HepG2 (cell line): ENCODE data around the gene CENPP. TPM values are rescaled to one million over a fixed set of nuclear protein-coding genes. Genes with fewer than 3 reads are reported as not detected.

ENCODE experiments used
- HINFP ChIP-seq: sonication (generic); formaldehyde crosslinking; IDR thresholded peaks from 2 replicates; pipeline ENCODE4 v1.4.0; 2020; ENCODE audit warnings: low read depth, mild to moderate bottlenecking, missing genetic modification reagents
- HMG20A ChIP-seq: IDR thresholded peaks from 2 replicates; pipeline ENCODE4 v1.6.1; 2016; ENCODE audit warnings: borderline replicate concordance
- HNF4G ChIP-seq, 2 experiments: sonication (generic) in 1 of 2; formaldehyde crosslinking in 1 of 2; IDR thresholded peaks; 2 replicates each; pipeline versions ENCODE4 v1.4.0 to v1.6.1; 2011 to 2020; ENCODE audit warnings: borderline replicate concordance in 2 of 2, low read depth in 2 of 2, mild to moderate bottlenecking in 2 of 2, low read length in 1 of 2, missing genetic modification reagents in 1 of 2, moderate library complexity in 1 of 2
- JARID2 ChIP-seq: sonication (generic); formaldehyde crosslinking; IDR thresholded peaks from 2 replicates; pipeline ENCODE4 v1.8.1; 2023; ENCODE audit warnings: missing genetic modification reagents, inconsistent platforms; ENCODE audit not compliant: insufficient replicate concordance
- KLF12 ChIP-seq: sonication (generic); formaldehyde crosslinking; IDR thresholded peaks from 2 replicates; pipeline ENCODE4 v1.4.0; 2020; ENCODE audit warnings: missing genetic modification reagents, borderline replicate concordance
- TGIF2 ChIP-seq: IDR thresholded peaks from 2 replicates; pipeline ENCODE4 v1.6.1; 2016; ENCODE audit warnings: control low read depth, missing compliant biosample characterization
- ZBTB42 ChIP-seq: sonication (generic); formaldehyde crosslinking; IDR thresholded peaks from 2 replicates; pipeline ENCODE4 v1.5.0; 2020; ENCODE audit warnings: mild to moderate bottlenecking, missing genetic modification reagents
- ZFAT ChIP-seq: sonication (generic); formaldehyde crosslinking; conservative IDR thresholded peaks from 2 replicates; pipeline ENCODE4 v1.8.1; 2023; ENCODE audit warnings: missing genetic modification reagents, inconsistent platforms
- ZFP82 ChIP-seq: sonication (generic); formaldehyde crosslinking; IDR thresholded peaks from 2 replicates; pipeline ENCODE4 v1.5.1; 2020; ENCODE audit warnings: mild to moderate bottlenecking, missing genetic modification reagents, borderline replicate concordance
- ZNF543 ChIP-seq: sonication (generic); formaldehyde crosslinking; IDR thresholded peaks from 2 replicates; pipeline ENCODE4 v1.4.0; 2020; ENCODE audit warnings: mild to moderate bottlenecking, missing genetic modification reagents
- ZNF644 ChIP-seq: IDR thresholded peaks from 2 replicates; pipeline ENCODE4 v1.6.1; 2016; ENCODE audit warnings: low read depth
- ZNF670 ChIP-seq: sonication (generic); formaldehyde crosslinking; IDR thresholded peaks from 2 replicates; pipeline ENCODE4 v1.8.0; 2022; ENCODE audit warnings: mild to moderate bottlenecking, missing genetic modification reagents, borderline replicate concordance
- ZNF788 ChIP-seq: sonication (generic); formaldehyde crosslinking; IDR thresholded peaks from 2 replicates; pipeline ENCODE4 v1.5.0; 2020; ENCODE audit warnings: mild to moderate bottlenecking, missing genetic modification reagents, borderline replicate concordance
- polyA plus RNA-seq, 8 experiments: library from polyadenylated mRNA; depleted of rRNA in 3 of 8; stranded (reverse) in 7 of 8; unstranded in 1 of 8; fragments of >200 nt; fragmentation: Illumina TruSeq in 4 of 8; extraction: Trizol in 4 of 8; gene quantifications; 2 replicates each; pipeline versions ENCODE4 v1.2.1 to v1.2.3, GENCODE V29; 2011 to 2016; ENCODE audit warnings: low read depth in 4 of 8, missing spikeins in 1 of 8, mixed read lengths in 1 of 8; ENCODE audit not compliant: insufficient read depth in 1 of 8
- total RNA-seq, 5 experiments: library from RNA; depleted of rRNA; stranded (reverse); fragments of >200 nt; fragmentation: Illumina TruSeq; extraction: Trizol; gene quantifications; 2 replicates each; pipeline ENCODE4 v1.2.3, GENCODE V29; 2016; ENCODE audit warnings: low read depth in 1 of 5
- TF ChIP-seq, protein P1 (sequence below): sonication (generic); formaldehyde crosslinking; IDR thresholded peaks from 2 replicates; pipeline ENCODE4 v1.4.0; 2020; ENCODE audit warnings: missing genetic modification reagents

Gene CENPP
- total and polyA plus RNA-seq, 2 of the 13 experiments (the other 11 are each of a cell fraction or from before 2014, with no cell fraction given): 2.0 to 11.4 TPM

DNA sequence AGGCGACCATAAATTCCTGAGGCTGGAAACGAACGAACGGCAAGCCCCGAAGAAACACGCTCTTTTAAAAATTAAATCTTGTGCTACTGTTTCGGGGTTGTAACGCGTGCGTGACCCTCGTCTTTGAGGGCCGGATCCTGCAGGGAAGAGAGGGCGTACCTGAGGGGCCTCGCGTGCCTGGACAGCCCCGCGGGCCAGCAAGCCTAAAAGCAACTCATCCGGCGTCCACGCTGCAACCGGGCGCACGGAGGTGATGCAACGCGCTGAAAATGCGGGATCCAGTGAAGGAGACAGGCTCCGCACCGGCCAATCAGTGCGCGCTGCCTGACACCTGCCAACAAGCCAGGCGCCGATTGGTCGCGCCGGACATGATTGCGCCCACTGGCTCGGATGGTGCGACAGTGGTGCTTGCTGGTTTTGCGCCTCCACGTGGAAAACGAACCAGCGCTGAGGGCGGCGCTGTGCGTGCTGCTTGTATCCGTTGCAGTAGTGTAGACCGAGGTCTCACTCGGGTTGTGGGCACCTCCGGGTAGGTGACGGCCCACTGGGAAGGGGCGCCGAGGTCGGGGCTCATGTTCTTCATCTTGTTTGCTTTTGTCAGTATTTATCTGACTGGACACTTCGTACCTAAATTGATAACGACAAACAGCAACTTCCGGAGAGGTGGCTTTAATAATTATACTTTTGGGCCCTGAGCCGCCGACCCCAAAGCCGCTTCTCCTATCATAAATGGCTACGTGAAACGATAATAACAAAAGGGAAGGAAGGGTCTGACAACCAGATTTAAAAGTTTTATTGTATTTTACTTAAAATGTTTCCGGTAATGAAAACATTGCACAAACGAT lies 32.1 kb upstream of the CENPP start, which contains the start of gene IARS1 (continued):
- TF ChIP-seq ZNF670 (CRISPR knock-in tag): peak; percentile 53; the same call in 1 of the 2 replicates
- TF ChIP-seq ZNF788 (CRISPR knock-in tag): peak; percentile 88; the same call in 1 of the 2 replicates
- no peak; the same call in 1 of the 2 replicates for TF ChIP-seq ZFP82 (CRISPR knock-in tag)
- TF ChIP-seq KLF12 (CRISPR knock-in tag): peak; percentile 55; the same call in 1 of the 2 replicates
- TF ChIP-seq, protein P1, sequence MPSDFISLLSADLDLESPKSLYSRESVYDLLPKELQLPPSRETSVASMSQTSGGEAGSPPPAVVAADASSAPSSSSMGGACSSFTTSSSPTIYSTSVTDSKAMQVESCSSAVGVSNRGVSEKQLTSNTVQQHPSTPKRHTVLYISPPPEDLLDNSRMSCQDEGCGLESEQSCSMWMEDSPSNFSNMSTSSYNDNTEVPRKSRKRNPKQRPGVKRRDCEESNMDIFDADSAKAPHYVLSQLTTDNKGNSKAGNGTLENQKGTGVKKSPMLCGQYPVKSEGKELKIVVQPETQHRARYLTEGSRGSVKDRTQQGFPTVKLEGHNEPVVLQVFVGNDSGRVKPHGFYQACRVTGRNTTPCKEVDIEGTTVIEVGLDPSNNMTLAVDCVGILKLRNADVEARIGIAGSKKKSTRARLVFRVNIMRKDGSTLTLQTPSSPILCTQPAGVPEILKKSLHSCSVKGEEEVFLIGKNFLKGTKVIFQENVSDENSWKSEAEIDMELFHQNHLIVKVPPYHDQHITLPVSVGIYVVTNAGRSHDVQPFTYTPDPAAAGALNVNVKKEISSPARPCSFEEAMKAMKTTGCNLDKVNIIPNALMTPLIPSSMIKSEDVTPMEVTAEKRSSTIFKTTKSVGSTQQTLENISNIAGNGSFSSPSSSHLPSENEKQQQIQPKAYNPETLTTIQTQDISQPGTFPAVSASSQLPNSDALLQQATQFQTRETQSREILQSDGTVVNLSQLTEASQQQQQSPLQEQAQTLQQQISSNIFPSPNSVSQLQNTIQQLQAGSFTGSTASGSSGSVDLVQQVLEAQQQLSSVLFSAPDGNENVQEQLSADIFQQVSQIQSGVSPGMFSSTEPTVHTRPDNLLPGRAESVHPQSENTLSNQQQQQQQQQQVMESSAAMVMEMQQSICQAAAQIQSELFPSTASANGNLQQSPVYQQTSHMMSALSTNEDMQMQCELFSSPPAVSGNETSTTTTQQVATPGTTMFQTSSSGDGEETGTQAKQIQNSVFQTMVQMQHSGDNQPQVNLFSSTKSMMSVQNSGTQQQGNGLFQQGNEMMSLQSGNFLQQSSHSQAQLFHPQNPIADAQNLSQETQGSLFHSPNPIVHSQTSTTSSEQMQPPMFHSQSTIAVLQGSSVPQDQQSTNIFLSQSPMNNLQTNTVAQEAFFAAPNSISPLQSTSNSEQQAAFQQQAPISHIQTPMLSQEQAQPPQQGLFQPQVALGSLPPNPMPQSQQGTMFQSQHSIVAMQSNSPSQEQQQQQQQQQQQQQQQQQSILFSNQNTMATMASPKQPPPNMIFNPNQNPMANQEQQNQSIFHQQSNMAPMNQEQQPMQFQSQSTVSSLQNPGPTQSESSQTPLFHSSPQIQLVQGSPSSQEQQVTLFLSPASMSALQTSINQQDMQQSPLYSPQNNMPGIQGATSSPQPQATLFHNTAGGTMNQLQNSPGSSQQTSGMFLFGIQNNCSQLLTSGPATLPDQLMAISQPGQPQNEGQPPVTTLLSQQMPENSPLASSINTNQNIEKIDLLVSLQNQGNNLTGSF (CRISPR knock-in tag): peak; percentile 86
- peak; percentile 47; the same call in 1 of the 2 replicates for TF ChIP-seq HMG20A (CRISPR knock-in tag)
- TF ChIP-seq ZBTB42 (CRISPR knock-in tag): no peak; the same call in 1 of the 2 replicates
- no peak for TF ChIP-seq HNF4G (IDR thresholded peaks at IDR 0.05; ENCODE audit: borderline replicate concordance, low read depth, low read length)
- TF ChIP-seq HNF4G (CRISPR knock-in tag; IDR thresholded peaks at IDR 0.05; ENCODE audit: borderline replicate concordance, low read depth): 0 out of 2 replicates have a peak, but pooled peaks have one; percentile 28
- 0 out of 2 replicates have a peak, but pooled peaks have one; percentile 16 for TF ChIP-seq ZNF644
- TF ChIP-seq ZFAT (CRISPR knock-in tag): peak; percentile 89; the same call in 1 of the 2 replicates
- TF ChIP-seq HINFP (CRISPR knock-in tag): peak; percentile 62; the same call in 1 of the 2 replicates
- 0 out of 2 replicates have a peak, but pooled peaks have one; percentile 38 for TF ChIP-seq ZNF543 (CRISPR knock-in tag)
- TF ChIP-seq JARID2 (CRISPR knock-in tag): no peak
- TF ChIP-seq TGIF2 (CRISPR knock-in tag): peak; percentile 97
